ENCODE data around the gene UGT1A4.

DNA sequence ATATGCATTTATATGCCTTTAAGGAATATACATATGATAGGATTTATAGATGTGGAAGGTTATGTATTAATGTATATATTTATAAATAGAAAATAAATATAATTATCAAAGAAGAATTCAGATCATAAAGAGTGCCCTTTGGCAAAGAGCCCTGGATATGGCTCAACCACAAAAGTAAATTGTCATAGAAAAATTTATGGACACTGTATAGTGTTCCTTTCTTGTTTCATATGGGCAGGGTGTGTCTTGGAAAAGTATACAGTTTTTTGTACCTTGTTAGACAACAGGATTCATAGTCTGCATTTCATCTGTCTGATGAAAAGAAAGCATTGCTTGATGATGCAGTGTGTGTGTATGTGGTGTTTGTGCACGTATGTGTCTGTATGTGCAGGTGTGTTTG, 33.9 kb upstream of the UGT1A4 start:
- TF ChIP-seq JUN (IDR thresholded peaks at IDR 0.05; ENCODE audit: borderline replicate concordance, insufficient read depth, insufficient read length, low read depth) (no peak), POLR2A (IDR thresholded peaks at IDR 0.05; ENCODE audit: low read depth, low read length) (no peak), POLR2AphosphoS5 (IDR thresholded peaks at IDR 0.05; ENCODE audit: insufficient read depth, low read depth, low read length) (no peak)
- TF ChIP-seq, protein P1, sequence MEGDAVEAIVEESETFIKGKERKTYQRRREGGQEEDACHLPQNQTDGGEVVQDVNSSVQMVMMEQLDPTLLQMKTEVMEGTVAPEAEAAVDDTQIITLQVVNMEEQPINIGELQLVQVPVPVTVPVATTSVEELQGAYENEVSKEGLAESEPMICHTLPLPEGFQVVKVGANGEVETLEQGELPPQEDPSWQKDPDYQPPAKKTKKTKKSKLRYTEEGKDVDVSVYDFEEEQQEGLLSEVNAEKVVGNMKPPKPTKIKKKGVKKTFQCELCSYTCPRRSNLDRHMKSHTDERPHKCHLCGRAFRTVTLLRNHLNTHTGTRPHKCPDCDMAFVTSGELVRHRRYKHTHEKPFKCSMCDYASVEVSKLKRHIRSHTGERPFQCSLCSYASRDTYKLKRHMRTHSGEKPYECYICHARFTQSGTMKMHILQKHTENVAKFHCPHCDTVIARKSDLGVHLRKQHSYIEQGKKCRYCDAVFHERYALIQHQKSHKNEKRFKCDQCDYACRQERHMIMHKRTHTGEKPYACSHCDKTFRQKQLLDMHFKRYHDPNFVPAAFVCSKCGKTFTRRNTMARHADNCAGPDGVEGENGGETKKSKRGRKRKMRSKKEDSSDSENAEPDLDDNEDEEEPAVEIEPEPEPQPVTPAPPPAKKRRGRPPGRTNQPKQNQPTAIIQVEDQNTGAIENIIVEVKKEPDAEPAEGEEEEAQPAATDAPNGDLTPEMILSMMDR (IDR thresholded peaks at IDR 0.05; ENCODE audit: extremely low read depth in 1 of 2, insufficient read depth in 1 of 2, low read depth in 1 of 2, low read length in 2 of 2): no peak
- TF ChIP-seq, protein P2, sequence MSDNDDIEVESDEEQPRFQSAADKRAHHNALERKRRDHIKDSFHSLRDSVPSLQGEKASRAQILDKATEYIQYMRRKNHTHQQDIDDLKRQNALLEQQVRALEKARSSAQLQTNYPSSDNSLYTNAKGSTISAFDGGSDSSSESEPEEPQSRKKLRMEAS (IDR thresholded peaks at IDR 0.05; ENCODE audit: insufficient read depth, insufficient read length): no peak

Measured in endothelial cell of umbilical vein (primary cell).